ENCODE results near the gene SORCS2.

GRCh38 chr4:7686070-7686870 is 493.9 kb downstream of the SORCS2 start:
- TF ChIP-seq POLR2A (IDR thresholded peaks at IDR 0.05; ENCODE audit: extremely low read depth, insufficient read length) (no peak), CTCF (IDR thresholded peaks at IDR 0.05; ENCODE audit: low read depth, low read length) (no peak), MAX (IDR thresholded peaks at IDR 0.05; ENCODE audit: low read depth, low read length) (no peak)
